Naive B cell (primary cell): ENCODE results near the gene TDRD1. TPM values are rescaled to one million over a fixed set of nuclear protein-coding genes. Genes with fewer than 3 reads are reported as not detected.
A peak's percentile ranks its signal among the peaks of the same experiment; 100 is the strongest.

Experiments used
- ATAC-seq, 2 donors: fragments of 150-1000 bp; cut with Tn5 transposase; 2 replicates each; pipeline ENCODE4 v1.10.0; 2021; ENCODE audit warnings: low read depth in 2 of 2, mild to moderate bottlenecking in 2 of 2, moderate library complexity in 2 of 2
- DNase-seq: peaks from one replicate; pipeline ENCODE4 v3.0.0; 2022
- H3K27ac Mint-ChIP-seq, 6 donors: one replicate each; pipeline ENCODE4 v1.8.0; 2020 to 2022; ENCODE audit warnings: mild to moderate bottlenecking in 6 of 6, mixed read lengths in 6 of 6, moderate library complexity in 5 of 6, inconsistent platforms in 2 of 6
- H3K27me3 Mint-ChIP-seq, 3 donors: one replicate each; pipeline ENCODE4 v1.8.0; 2021 to 2022; ENCODE audit warnings: mixed read lengths in 3 of 3, mild to moderate bottlenecking in 1 of 3
- H3K36me3 Mint-ChIP-seq, 2 donors: one replicate each; pipeline ENCODE4 v1.8.0; 2020 to 2022; ENCODE audit warnings: mixed read lengths in 2 of 2, inconsistent platforms in 1 of 2, mild to moderate bottlenecking in 1 of 2
- H3K4me1 Mint-ChIP-seq, 3 donors: one replicate each; pipeline ENCODE4 v1.8.0; 2020 to 2022; ENCODE audit warnings: mixed read lengths in 3 of 3, inconsistent platforms in 1 of 3, mild to moderate bottlenecking in 1 of 3, moderate library complexity in 1 of 3
- H3K4me3 Mint-ChIP-seq, 8 donors: one replicate each; pipeline ENCODE4 v1.8.0; 2020 to 2022; ENCODE audit warnings: mild to moderate bottlenecking in 8 of 8, mixed read lengths in 8 of 8, moderate library complexity in 8 of 8, inconsistent platforms in 2 of 8
- H3K9me3 Mint-ChIP-seq, 7 donors: one replicate each; pipeline ENCODE4 v1.8.0; 2020 to 2022; ENCODE audit warnings: mixed read lengths in 7 of 7, mild to moderate bottlenecking in 5 of 7, inconsistent platforms in 2 of 7, moderate library complexity in 1 of 7
- polyA plus RNA-seq, 6 donors: library from polyadenylated mRNA; unstranded; fragments of 300-500 nt; fragmentation: Illumina TruSeq; gene quantifications; one replicate each; pipeline ENCODE4 v1.2.3, GENCODE V29; 2021; ENCODE audit warnings: low read depth in 6 of 6

Gene TDRD1
- polyA plus RNA-seq, 6 donors from 2014 or later = 0.75 TPM; not detected in 5

DNA sequence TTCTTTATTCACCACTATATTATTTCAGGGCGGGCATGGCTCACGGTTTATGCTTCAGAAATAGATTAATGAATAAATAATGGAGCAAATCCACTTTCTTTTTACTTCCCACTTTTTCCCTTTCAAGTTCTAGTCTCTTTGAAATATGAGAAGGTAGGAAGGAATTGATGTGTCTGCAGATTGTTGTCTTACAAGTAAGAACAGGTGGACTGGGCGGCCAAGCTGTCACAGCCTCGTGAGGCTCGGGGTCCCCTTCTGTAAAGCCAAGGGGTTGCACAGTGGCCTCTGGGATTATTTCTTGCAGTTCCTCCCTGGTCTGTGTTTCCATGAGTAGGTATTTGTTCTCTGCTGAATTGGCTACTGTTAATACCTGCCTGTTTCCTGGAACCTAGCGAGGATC, 71.1 kb downstream of the TDRD1 start:
- ATAC-seq (no peak), DNase-seq (no peak)
- H3K4me3 Mint-ChIP-seq = no peak overlapping the region
- no peaks in the 10 kb centered on the region for H3K36me3 Mint-ChIP-seq
- peaks cover 0 to 2% (median 1%) of the 10 kb centered on the region in 7 donors for H3K9me3 Mint-ChIP-seq
- peaks cover 0 to 21% (median 9%) of the 10 kb centered on the region in 3 donors for H3K27me3 Mint-ChIP-seq
- H3K27ac Mint-ChIP-seq = no peak overlapping the region
- peaks cover 3 to 6% (median 3%) of the 10 kb centered on the region in 3 donors for H3K4me1 Mint-ChIP-seq

DNA sequence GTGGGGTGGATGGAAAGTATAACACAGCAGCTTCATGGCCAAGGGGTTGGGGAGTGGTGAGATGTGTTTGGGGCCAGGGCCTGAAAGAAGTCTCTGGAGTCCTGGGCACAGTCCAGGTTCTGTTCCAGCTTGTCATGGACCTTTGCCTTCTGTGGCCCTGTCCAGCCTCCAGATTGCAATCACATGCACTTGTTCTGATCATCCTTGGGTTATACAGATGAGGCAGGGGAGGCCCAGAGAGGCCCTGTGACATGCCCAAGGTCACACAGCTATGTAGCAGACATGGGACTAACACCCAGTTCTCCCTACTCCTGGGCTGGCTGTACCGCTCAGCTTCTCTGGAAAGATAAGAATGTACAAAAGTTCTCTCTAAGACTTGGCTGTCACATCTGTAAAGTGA, 71.6 kb downstream of the TDRD1 start:
- ATAC-seq = no peak
- peak overlapping the region in 1 of 6 donors; percentile 39 for H3K27ac Mint-ChIP-seq
- H3K9me3 Mint-ChIP-seq = peaks cover 0 to 2% (median 1%) of the 10 kb centered on the region in 7 donors
- H3K4me3 Mint-ChIP-seq = no peak overlapping the region
- H3K27me3 Mint-ChIP-seq = peaks cover 0 to 21% (median 6%) of the 10 kb centered on the region in 3 donors
- H3K36me3 Mint-ChIP-seq = no peaks in the 10 kb centered on the region
- peaks cover 3 to 11% (median 8%) of the 10 kb centered on the region in 3 donors for H3K4me1 Mint-ChIP-seq
- DNase-seq = no peak

DNA sequence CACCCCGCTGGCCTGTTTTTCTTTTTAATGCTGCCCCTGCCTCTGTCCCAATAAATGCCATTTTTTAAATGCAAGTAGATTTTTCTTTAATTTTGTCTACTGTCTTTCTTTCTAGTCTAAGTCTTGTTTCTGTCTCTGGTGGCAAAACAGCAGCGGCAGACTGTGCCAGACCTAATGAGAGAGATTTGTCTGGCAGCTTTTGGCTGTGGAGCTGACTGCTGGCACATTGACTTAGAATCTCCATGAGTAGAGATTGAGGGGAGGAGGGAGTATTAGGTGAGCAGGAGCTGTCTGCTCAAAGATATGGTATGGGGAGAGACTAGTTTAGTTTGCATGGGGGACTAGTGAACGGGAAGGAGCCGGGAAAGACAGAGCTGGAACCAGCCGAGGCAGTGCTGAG, 72.9 kb downstream of the TDRD1 start:
- no peak for DNase-seq
- no peak for ATAC-seq
- Mint-ChIP-seq H3K27me3 (peaks cover 0 to 21% (median 4%) of the 10 kb centered on the region in 3 donors), H3K27ac (peak overlapping the region in 1 of 6 donors; percentile 0), H3K9me3 (peaks cover 0 to 2% (median 1%) of the 10 kb centered on the region in 7 donors), H3K4me3 (no peak overlapping the region), H3K36me3 (no peaks in the 10 kb centered on the region), H3K4me1 (peaks cover 3 to 14% (median 10%) of the 10 kb centered on the region in 3 donors)

DNA sequence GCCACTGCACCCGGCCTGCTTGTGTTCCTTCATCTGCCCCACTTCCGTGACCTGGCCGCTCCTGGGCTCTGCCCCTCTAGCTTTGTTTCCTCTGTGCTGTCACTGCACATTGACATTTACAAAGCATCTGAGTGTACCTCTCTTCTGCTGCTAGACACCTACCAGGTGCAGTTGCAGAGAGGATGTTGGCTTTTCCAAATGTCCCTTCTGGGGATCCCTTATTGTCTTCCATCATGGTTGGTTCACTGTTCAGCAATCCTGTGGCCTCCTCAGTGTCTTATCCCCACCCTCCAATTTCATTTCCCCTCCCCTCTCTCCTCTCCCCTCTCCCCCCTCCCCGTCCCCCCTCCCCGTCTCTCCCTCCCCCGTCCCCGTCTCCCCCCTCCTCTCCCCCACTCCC, 73.7 kb downstream of the TDRD1 start:
- peaks cover 0 to 21% (median 4%) of the 10 kb centered on the region in 3 donors for H3K27me3 Mint-ChIP-seq
- H3K4me3 Mint-ChIP-seq = no peak overlapping the region
- peaks cover 0 to 2% (median 1%) of the 10 kb centered on the region in 7 donors for H3K9me3 Mint-ChIP-seq
- H3K27ac Mint-ChIP-seq = peak overlapping the region in 1 of 6 donors; percentile 24
- no peak for ATAC-seq
- no peaks in the 10 kb centered on the region for H3K36me3 Mint-ChIP-seq
- H3K4me1 Mint-ChIP-seq = peaks cover 3 to 14% (median 10%) of the 10 kb centered on the region in 3 donors
- no peak for DNase-seq

DNA sequence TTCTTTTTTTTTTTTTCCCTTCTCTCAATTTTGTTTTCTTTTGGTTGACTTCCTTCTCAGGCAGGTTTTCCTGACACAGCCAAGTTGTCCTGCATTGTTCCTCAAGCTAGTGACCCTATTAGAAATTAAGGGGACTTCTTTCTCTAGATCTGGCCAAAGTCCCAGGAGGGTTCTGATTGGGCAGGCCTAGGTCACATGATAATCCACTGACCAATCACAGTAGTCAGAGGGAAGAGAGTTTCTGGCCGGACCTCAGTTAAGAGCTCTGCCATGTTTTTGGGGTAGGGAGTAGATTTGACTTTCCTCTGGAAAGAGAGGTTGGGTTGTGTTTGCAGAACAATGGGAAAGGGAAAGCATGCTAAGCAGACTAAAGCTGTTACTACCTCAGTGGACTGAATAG, 76.1 kb downstream of the TDRD1 start:
- Mint-ChIP-seq H3K27me3 (peaks cover 0 to 21% (median 0%) of the 10 kb centered on the region in 3 donors), H3K36me3 (no peaks in the 10 kb centered on the region), H3K27ac (no peak overlapping the region), H3K4me3 (no peak overlapping the region), H3K9me3 (peaks cover 0 to 2% (median 0%) of the 10 kb centered on the region in 7 donors), H3K4me1 (peaks cover 3 to 14% (median 10%) of the 10 kb centered on the region in 3 donors)
- ATAC-seq (no peak), DNase-seq (no peak)

DNA sequence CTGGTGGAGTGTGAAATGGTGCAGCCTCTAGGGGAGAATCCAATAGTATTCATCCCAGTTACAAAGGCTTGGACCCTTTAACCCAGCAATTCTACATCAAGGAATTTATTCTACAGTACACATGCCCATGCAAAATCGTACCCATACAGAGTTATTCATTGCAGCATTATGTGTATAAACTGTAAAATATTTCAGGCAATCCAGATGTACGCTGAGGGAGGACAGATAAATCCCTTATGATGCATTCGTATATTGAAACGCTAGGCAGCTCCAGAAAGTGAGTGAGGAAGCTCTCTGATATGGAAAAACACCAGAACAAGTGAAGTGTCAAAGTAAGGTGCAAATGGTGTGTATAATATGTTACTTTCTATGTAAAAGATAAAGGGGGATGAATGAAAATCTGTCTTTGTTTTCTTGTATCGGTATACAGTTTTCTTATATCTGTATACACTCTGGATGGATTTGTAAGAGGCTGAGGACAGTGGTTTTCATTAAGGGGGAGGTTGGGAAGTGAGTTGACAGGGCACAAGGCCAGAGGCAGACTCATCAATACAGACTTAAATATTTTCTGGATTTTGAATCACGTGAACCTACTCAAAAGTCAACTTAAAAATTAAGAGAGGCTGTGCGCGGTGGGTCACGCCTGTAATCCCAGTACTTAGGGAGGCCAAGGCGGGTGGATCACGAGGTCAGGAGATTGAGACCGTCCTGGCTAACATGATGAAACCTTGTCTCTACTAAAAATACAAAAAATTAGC, 77.0 kb downstream of the TDRD1 start:
- Mint-ChIP-seq H3K4me1 (peaks cover 3 to 14% (median 10%) of the 10 kb centered on the region in 3 donors), H3K27ac (no peak overlapping the region)

DNA sequence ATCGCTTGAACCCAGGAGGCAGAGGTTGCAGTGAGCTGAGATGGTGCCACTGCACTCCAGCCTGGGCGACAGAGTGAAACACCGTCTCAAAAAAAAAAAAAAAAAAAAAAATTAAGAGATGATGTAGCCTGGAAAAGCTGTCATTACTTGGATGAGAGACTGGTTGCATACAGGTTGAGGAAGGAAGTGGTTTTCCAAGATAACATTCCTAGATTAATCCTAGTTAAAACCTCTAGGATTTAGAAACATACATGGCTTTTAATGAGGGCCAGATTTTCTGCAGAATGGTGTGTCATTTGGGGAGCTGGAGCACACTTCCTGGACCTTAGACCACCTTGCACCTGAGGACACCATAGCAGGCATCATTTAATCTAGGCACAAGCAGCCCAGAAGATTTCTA, 77.7 kb downstream of the TDRD1 start:
- Mint-ChIP-seq H3K4me3 (no peak overlapping the region), H3K27ac (no peak overlapping the region), H3K4me1 (peaks cover 3 to 14% (median 10%) of the 10 kb centered on the region in 3 donors), H3K27me3 (peaks cover 0 to 20% (median 0%) of the 10 kb centered on the region in 3 donors), H3K9me3 (peaks cover 0 to 2% (median 0%) of the 10 kb centered on the region in 7 donors), H3K36me3 (no peaks in the 10 kb centered on the region)
- ATAC-seq (no peak), DNase-seq (no peak)

More for the DNA sequence above, 77.0 kb downstream of the TDRD1 start:
- peaks cover 0 to 21% (median 0%) of the 10 kb centered on the region in 3 donors for H3K27me3 Mint-ChIP-seq
- no peak for ATAC-seq
- H3K4me3 Mint-ChIP-seq = no peak overlapping the region
- DNase-seq = no peak
- peaks cover 0 to 2% (median 0%) of the 10 kb centered on the region in 7 donors for H3K9me3 Mint-ChIP-seq
- no peaks in the 10 kb centered on the region for H3K36me3 Mint-ChIP-seq

DNA sequence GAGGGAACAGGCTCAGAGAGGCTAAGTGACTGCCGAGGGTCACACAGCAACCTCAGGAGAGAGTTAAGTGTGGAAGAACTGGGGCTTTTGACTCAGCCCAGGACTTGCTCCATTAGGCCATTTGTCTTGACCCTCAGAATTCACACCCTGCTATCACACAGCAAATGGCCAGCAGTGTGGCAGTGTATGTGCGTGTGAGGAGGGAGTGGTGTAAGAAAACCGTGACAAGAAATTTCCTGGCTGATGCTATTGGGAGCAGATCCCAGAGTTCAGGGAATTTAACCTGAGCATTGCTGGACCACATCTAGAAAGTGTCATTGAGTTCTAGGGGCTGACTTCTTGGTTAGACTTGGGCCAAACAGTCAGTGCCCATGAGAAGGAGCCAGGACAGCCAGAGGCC, 78.3 kb downstream of the TDRD1 start:
- DNase-seq = no peak
- H3K9me3 Mint-ChIP-seq = peaks cover 0 to 2% (median 0%) of the 10 kb centered on the region in 7 donors
- H3K36me3 Mint-ChIP-seq = no peaks in the 10 kb centered on the region
- peaks cover 0 to 13% (median 0%) of the 10 kb centered on the region in 3 donors for H3K27me3 Mint-ChIP-seq
- no peak for ATAC-seq
- peaks cover 3 to 14% (median 10%) of the 10 kb centered on the region in 3 donors for H3K4me1 Mint-ChIP-seq
- no peak overlapping the region for H3K4me3 Mint-ChIP-seq
- H3K27ac Mint-ChIP-seq = no peak overlapping the region

DNA sequence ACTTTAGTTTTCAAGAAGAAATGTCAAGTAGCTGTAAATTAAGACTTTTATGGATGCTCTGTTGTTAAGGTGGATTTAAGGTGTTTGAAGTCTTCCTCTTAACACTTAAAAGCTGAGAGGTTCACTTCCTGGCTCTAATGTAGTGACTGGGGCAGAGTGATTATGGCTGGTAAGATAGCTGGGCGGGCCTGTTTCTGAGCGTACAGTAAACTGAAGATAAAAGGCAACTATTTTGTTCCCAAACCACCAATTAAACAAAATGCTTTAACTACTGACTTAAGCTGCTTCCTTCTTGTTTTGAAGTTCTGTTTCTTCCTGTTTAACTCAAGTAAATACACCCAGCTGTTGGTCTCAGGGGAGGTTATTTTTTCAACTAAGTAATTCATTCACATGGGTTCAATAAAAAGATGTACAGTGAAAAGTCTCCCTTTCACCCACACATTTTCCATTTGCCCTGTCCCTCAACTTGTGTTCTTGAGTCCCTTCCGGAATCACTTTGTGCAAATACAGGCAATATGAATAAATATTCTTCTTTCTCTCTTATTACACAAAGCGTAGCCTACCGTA, 79.2 kb downstream of the TDRD1 start:
- Mint-ChIP-seq H3K27me3 (peaks cover 0 to 6% (median 0%) of the 10 kb centered on the region in 3 donors), H3K4me1 (peaks cover 3 to 14% (median 10%) of the 10 kb centered on the region in 3 donors), H3K36me3 (no peaks in the 10 kb centered on the region), H3K9me3 (no peaks in the 10 kb centered on the region), H3K4me3 (no peak overlapping the region), H3K27ac (peak overlapping the region in 1 of 6 donors; percentile 36)
- DNase-seq = no peak
- ATAC-seq = no peak

DNA sequence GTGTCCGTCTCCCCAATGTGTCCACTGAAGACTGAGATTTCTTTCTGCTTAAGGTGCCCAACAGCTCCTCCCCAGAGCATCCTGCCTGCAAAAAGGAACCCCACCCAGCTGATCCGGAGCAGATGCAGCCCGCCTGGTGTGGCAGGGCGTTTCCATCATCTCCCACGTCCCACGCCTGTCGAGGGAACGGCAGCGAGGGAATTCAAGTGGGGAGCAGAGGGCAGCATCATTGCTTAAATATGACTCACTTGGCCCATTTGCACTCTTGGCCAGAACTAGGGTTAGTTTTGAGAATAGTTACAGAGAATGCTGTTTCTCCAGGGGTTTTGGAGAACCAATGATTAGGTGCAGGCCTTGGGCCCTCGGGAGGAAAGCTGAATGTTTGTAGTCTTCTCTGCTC, 80.7 kb downstream of the TDRD1 start:
- Mint-ChIP-seq H3K9me3 (no peaks in the 10 kb centered on the region), H3K4me1 (peaks cover 0 to 12% (median 10%) of the 10 kb centered on the region in 3 donors), H3K4me3 (no peak overlapping the region), H3K27ac (no peak overlapping the region), H3K36me3 (no peaks in the 10 kb centered on the region), H3K27me3 (no peaks in the 10 kb centered on the region)
- ATAC-seq = no peak
- DNase-seq = no peak

DNA sequence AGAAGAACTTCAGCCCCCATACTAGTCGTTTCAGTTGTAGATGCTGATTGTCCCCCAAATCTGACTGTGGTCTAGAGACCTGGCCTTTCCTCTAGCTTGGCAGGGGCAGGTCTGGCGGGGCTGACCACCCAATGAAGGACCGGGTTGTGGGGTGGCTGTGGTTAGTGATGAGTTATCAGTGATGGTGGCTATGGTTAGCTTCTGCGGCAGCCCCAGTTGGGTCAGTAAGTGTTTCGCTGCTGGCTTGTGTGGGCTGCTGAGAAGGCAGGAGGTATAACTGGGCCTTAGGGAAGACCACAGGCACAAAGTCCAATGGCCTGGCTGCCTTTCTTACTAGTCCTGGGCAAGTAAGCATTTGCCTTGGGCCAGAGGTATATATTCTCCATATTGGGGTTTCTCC, 81.2 kb downstream of the TDRD1 start:
- H3K4me1 Mint-ChIP-seq = peaks cover 0 to 7% (median 6%) of the 10 kb centered on the region in 3 donors
- no peak overlapping the region for H3K4me3 Mint-ChIP-seq
- no peaks in the 10 kb centered on the region for H3K36me3 Mint-ChIP-seq
- no peak for DNase-seq
- H3K27ac Mint-ChIP-seq = peak overlapping the region in 1 of 6 donors; percentile 42
- ATAC-seq = no peak
- no peaks in the 10 kb centered on the region for H3K27me3 Mint-ChIP-seq
- H3K9me3 Mint-ChIP-seq = no peaks in the 10 kb centered on the region

DNA sequence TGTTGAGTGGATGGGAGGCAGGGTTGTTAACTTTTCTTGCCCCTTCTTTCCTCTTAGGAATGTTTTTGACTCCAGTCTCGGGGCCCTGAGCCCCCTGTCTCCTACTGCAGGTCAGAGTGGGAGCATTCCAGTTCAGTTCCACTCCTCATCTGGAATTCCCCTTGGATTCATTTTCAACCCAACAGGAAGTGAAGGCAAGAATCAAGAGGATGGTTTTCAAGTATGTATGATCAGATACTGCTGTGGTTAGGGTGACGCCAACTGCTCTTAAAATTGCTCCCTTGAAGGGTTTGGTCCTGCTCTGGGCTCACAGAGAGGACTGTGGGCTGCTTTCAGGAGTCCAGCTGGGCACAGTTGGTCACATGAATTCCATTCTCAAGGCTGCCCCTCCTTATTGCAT, 81.9 kb downstream of the TDRD1 start:
- Mint-ChIP-seq H3K27ac (no peak overlapping the region), H3K27me3 (no peaks in the 10 kb centered on the region), H3K4me1 (no peaks in the 10 kb centered on the region), H3K36me3 (no peaks in the 10 kb centered on the region), H3K9me3 (no peaks in the 10 kb centered on the region), H3K4me3 (no peak overlapping the region)
- ATAC-seq = no peak
- DNase-seq = no peak

DNA sequence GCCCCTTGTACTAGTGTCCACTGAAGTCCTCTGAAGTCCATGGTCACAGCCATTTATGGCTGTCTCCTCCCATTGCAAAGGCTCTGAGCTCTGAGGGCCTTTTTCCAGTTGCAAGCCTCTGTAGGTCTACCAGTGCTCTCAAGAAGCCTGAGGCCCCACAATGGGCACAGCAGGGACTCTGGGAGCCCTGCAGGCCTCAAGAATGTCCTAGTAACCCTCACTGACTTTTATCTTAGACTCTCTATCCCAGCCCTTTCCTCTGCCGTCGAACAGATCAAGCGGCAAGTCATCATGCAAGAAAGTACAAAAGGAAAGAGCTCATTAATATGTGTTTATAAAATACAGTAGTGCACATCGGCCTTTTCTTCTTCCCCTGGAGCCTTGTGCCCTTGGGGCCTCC, 83.3 kb downstream of the TDRD1 start:
- ATAC-seq = no peak
- no peaks in the 10 kb centered on the region for H3K27me3 Mint-ChIP-seq
- H3K27ac Mint-ChIP-seq = no peak overlapping the region
- no peak for DNase-seq
- H3K9me3 Mint-ChIP-seq = no peaks in the 10 kb centered on the region
- H3K4me3 Mint-ChIP-seq = no peak overlapping the region
- H3K4me1 Mint-ChIP-seq = no peaks in the 10 kb centered on the region
- no peaks in the 10 kb centered on the region for H3K36me3 Mint-ChIP-seq
